HG02884 (cell line): ENCODE results near the gene SIVA1.

Experiments
- ATAC-seq: cut with Tn5 transposase; IDR thresholded peaks from one replicate; pipeline ENCODE4 v1.9.1; 2021; ENCODE audit warnings: mild to moderate bottlenecking, moderate library complexity; ENCODE audit not compliant: unreplicated experiment

SIVA1 gene

DNA sequence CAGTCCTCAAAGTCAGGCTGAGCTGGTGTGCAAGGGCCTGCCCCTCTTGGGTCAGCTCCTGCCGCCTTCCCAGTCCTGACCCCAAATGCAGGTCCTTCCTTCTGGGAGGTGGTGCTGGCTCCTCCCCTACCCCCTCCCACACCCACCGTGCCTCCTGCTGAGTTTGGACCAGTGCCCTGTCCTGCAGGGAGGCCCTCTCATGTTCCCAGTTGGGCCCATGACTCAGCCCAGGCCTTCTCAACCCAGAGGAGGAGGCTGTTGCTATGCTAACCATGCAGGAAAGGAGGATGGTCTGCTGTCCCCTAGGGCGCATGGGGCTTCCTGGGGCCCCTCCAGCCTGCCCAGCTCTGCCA lies 52.4 kb downstream of the SIVA1 start:
- ATAC-seq: no peak

GRCh38 chr14:104805941-104806624 lies 53.1 kb downstream of the SIVA1 start:
- ATAC-seq: no peak

GRCh38 chr14:104806625-104807465 lies 53.9 kb downstream of the SIVA1 start:
- ATAC-seq: no peak

- ATAC-seq: no peak
Observed at GRCh38 chr14:104808456-104808855, 55.5 kb downstream of the SIVA1 start.
